Activated effector memory CD4-positive, alpha-beta T cell treated with anti-CD3 and anti-CD28 coated beads, Interleukin-2, amount 50 U/mL, for 16 hours (primary cell): ENCODE data around the gene HAUS3.

Source experiments
- DNase-seq: peaks from one replicate; pipeline ENCODE4 v3.0.0-alpha.2; 2020

The HAUS3 gene

GRCh38 chr4:2262944-2263250 is 21.0 kb upstream of the HAUS3 start:
- DNase-seq, result no peak

- peak; percentile 99 for DNase-seq
Observed at GRCh38 chr4:2262145-2262943, 20.4 kb upstream of the HAUS3 start.

GRCh38 chr4:2261853-2262144 is 19.9 kb upstream of the HAUS3 start, which contains the start of gene MXD4:
Gene MXD4, minus strand, starts transcription at chr4:2262109. Its CDS starts 129 bp downstream, at chr4:2261980.
- DNase-seq, result no peak

DNA sequence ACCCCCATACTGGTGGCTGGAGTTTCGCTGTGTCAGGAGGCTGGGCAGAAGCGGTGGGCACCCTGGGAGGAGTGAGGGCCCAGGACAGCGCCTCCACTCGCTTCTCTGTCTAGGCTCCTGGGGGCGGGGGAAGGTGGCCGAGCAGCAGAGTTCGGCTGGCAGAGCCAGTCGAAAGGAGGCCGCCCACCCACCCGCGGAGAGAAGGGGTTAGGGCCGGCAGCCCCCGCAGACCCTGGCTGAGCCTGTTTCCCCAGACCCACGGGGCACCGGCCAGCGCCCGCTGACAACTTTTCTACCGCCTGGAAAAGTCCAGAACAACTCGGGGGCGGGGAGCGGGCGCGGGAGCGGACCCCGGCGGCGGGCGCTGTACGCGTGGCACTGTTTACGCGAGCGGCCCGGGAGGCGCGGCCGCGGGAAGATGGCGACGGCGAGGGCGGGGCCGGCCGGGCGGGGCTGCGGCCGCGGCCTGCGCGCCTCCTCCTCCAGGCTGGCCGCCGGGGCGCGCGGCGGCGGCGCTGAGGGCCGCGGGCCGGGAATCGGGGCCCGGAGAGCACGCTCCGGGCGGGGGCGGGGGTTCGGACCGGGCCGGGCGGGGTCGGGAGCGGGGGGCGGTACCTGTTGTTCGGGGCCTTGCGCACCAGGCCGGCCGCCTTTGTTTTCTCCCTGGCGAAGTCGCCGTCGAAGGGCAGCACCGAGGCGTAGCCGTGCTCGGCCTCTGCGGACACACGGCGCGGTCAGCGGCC is 19.4 kb upstream of the HAUS3 start:
- DNase-seq, result peak; percentile 88

DNA sequence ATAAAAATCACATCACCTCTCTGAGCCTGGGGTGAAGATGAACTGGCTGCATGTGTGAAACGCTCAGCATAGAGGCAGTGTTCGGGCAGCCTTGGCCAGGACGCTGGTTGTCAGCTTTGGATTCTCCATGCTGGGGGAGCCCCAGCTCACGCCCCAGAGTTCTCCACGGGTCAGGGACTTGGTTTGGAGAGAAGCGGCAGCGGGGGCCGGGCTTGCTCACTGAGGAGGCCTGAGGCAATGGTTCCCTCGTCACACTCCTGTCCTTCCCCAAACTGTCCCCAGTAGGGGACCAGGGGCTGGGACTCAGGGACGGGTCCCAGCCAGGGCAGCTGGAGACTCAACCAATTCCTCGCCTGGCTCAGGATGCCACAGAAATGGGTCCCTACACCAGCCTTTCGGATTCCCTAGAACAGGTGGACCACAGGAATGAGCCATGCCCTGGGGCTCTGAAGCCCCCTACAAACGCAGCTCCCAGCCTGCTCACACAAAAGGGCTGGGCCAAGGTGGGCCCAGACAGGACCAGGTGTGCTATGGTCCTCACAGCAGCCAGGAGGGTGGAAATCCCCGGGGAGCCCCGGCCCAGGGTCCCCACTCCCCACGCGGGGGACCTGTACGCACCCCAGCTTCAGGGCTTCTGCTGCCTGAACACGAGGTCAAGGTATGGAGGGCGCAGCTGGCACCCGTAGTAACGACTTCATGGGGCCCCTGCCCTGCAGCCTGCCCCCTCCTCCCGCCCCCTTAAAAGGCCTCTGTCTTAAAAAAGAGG is 18.6 kb upstream of the HAUS3 start:
- peak; percentile 65 for DNase-seq

- DNase-seq, result peak; percentile 60
Observed at GRCh38 chr4:2259541-2260343, 17.8 kb upstream of the HAUS3 start.

DNA sequence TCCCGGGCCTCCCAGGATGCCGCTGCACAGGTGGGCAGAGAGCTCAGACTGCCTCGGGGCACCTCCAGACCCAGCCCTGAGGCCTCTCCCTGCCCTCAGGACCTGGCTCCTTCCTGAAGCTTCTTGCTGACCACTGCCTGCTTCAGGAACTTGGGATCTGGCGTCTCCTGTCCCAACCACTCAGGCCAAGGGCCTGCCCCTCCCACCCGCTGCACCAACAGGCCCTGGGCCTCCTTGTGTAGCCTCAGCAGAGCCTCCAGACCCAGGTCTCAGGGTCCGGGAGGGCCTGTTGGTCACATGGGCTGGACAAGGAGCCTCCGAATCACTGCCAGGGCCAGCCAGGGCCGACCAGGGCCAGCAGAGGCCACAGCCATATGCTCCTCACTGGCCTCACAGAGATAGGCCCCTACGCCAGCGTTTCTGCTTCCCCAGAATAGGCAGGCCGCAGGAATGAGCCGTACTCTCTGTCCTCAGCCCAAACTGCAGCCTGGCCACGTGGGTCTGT is 17.2 kb upstream of the HAUS3 start:
- peak; percentile 56 for DNase-seq

- DNase-seq, result peak; percentile 61
Observed at GRCh38 chr4:2258091-2259035, 16.4 kb upstream of the HAUS3 start.

DNA sequence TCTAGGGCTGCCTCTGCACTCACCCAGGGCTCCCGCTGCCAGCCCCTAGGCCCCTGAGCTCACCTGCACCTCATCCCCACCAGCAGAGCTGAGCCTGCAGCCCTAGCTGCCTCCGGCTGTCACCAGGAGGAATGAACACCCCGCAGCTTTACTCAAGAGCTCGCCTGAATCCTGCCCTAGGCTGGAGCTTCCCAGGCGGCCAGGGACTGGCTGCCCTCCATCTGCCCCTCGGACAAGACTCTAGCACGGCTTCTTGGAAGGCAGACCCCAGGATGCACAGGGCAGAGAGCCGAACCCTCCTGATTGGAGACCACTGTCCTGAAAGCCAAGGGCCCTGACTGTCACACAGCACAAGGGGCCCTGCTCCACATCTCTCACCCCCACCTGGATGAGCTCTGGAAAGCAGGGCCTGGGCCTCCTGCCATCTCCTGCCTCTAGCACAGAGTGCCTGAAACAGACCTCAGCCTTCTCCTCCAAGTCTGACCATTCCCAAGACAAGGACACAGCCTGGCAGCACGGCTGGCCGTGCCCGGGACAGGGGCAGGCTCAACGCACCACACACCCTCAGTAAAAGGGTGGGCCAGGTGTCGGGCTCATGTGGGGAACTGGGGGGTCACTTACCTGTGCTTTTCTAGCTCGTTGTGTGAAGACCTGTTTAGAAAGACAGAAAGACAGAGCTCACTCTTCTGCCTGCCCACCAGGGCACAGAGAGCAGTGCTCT is 15.6 kb upstream of the HAUS3 start:
- peak; percentile 61 for DNase-seq

DNA sequence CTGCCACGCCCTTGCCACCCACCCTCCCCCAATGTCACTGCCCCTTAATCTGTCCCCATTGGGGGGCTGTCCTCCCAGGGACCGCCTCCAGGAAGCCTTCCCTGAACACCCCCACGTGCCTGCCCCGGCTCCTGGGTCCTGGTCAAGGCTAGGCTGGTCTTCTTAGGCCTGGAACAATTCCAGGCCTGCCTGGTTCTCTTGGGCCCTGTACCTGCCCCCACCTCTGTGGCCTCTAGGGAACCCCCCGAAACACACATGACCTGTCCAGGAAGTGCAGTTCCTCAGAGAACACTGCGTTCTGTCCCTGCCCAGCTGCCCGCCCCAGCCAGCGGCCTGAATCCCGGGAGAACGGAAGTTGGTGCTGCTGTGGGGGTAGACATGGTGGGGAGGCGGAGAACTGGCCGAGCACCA is 14.9 kb upstream of the HAUS3 start:
- peak; percentile 39 for DNase-seq

- peak; percentile 60 for DNase-seq
Observed at GRCh38 chr4:2256156-2256731, 14.3 kb upstream of the HAUS3 start.

GRCh38 chr4:2255501-2256155 is 13.7 kb upstream of the HAUS3 start:
- peak; percentile 51 for DNase-seq

GRCh38 chr4:2254665-2255500 is 13.0 kb upstream of the HAUS3 start:
- DNase-seq, result peak; percentile 50

GRCh38 chr4:2253160-2254084 is 11.5 kb upstream of the HAUS3 start:
- DNase-seq, result no peak

DNA sequence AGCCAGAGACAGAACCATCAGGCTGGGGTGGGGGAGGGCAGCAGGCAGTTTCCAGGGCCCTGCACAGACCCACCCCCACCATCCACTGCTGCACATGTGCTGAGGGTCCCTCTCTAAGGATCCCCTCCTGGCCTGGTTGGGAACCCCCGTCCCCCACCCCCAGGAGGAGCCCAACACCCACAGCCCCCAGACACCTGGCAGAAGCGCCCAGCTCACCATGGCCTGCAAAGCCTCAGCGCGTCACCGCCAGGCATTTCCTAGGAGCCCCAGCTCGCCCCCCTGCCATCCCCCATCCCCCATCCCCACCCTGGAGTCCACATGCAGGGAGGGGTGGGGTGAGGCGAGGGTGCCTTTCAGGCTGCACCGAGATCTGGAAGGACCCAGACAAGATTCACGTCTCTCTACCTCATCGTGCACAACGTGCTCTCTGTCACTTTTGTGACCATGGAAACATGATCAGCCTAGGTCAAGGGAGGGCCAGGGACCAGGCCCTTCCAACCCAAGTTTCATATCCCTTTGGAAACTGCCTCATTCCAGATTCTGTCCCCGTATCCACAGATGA is 10.7 kb upstream of the HAUS3 start:
- DNase-seq, result no peak

DNA sequence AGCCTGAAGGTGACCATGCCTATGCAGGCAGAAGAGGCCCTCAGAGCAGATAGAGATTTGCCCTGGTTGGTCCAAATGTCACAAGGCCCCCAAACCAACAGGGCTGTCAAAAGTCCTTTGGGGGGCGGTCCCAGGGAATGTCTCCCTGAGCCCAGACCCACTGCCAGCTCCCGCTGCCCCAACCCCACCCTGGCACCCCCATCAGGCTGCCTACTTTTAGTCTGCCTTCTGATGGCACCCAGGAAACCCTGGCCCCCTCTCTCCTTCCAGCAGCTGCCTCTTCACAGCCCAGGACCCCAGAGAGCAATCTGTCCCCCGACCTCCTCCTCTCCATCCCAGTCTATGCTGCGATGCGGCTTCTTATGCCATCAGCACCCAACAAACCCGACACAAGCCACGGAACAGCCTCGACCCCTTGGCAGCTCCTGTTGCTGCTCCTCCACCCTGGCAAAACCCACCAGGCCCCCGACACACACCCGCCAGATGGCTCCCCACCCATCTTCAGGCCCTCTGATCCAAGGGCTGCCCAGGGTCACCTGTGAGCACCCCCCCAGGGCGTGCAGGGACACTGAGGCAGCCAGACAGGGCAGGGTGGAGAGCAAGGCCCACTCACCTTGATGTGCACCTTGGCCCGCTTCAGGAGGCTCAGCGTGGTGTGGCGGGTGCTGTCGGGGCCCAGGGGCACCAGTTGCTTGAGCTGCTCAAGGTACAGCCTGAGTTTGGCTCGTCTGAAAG is 10.0 kb upstream of the HAUS3 start:
- no peak for DNase-seq
